PC-3 (cell line): Measurements from ENCODE around the gene CSAG3.
"Not testable (repeated sequence)": the region's sequence is repeated elsewhere in the genome, so short reads cannot be mapped to it uniquely, and the experiment has no call there.

Experiments used
- CTCF ChIP-seq: fragments of 300-600 bp; sonication (generic); conservative IDR thresholded peaks from 2 replicates; pipeline ENCODE4 v1.5.1; 2017; ENCODE audit warnings: antibody characterized with exemption, low read depth, mild to moderate bottlenecking, low read length
- EZH2 ChIP-seq: fragments of 300-600 bp; sonication (generic); IDR thresholded peaks from one replicate; pipeline ENCODE4 v1.6.1; 2017; ENCODE audit warnings: antibody characterized with exemption, mild to moderate bottlenecking, low read length; ENCODE audit not compliant: unreplicated experiment

- TF ChIP-seq CTCF, EZH2: not testable (repeated sequence)
Observed at GRCh38 chrX:152761582-152761981, 2.6 kb downstream of the CSAG3 start.
